HepG2 (cell line): ENCODE data around the gene ZFHX3. TPM values are rescaled to one million over a fixed set of nuclear protein-coding genes. Genes with fewer than 3 reads are reported as not detected.

ENCODE experiments used
- ATAC-seq: fragments of 200-7000 bp; cut with Tn5 transposase; 3 replicates; pipeline ENCODE4 v1.9.1; 2020; ENCODE audit warnings: mild to moderate bottlenecking, moderate library complexity
- BruUV-seq: library from RNA; stranded (reverse); fragments of 400-500 nt; replicated peaks from 2 replicates; lab custom pipeline; 2021; lab: Mats Ljungman, UMichigan
- CTCF ChIA-PET: fragments of 300-600 bp; formaldehyde crosslinking; extraction: SDS; loops from one replicate; lab custom pipeline; 2021; ENCODE audit warnings: low total read pairs, inconsistent platforms, low intra/inter-chr PET ratio; lab: Yijun Ruan, JAX
- POLR2A ChIA-PET: fragments of 350-600 bp; sonication (Branson Sonifier 250); formaldehyde crosslinking; loops from one replicate; lab custom pipeline; 2020; ENCODE audit warnings: antibody characterized with exemption, inconsistent platforms; lab: Yijun Ruan, JAX
- DNase-seq: peaks from one replicate; pipeline ENCODE4 v3.0.0-alpha.2; 2015; ENCODE audit warnings: low spot score
- FAIRE-seq: peaks from 3 replicates; lab custom pipeline; 2011; peaks lifted over from hg19 to GRCh38; lab: Jason Lieb, UNC
- H2AFZ ChIP-seq: one replicate; pipeline ENCODE4 v1.6.1; 2011; ENCODE audit warnings: low read length, inconsistent platforms
- H3K27ac ChIP-seq: fragments of 300-600 bp; 3 replicates; pipeline ENCODE4 v1.8.0; 2011; ENCODE audit warnings: mixed run types, mild to moderate bottlenecking, mixed read lengths, low read length, inconsistent platforms; ENCODE audit not compliant: insufficient read depth; ENCODE audit errors: extremely low read length
- H3K27me3 ChIP-seq, 2 experiments: fragments of 200-600 bp in 1 of 2; 2 replicates in 1 of 2; 3 replicates in 1 of 2; pipeline versions ENCODE4 v1.6.0 to v1.8.0; 2011; ENCODE audit warnings: low read length in 2 of 2, mild to moderate bottlenecking in 2 of 2, moderate library complexity in 2 of 2, inconsistent platforms in 1 of 2; ENCODE audit not compliant: insufficient read depth in 2 of 2, control insufficient read depth in 1 of 2
- H3K36me3 ChIP-seq, 2 experiments: fragments of 200-600 bp in 1 of 2; replicated peaks in 1 of 2; 2 replicates in 1 of 2; 3 replicates in 1 of 2; pipeline versions ENCODE4 v1.5.1 to v1.8.0; 2011; ENCODE audit warnings: low read length in 2 of 2, inconsistent platforms in 1 of 2; ENCODE audit not compliant: insufficient read depth in 2 of 2, control insufficient read depth in 1 of 2
- H3K4me1 ChIP-seq: 2 replicates; pipeline ENCODE4 v1.5.1; 2012; ENCODE audit warnings: low read length, inconsistent platforms; ENCODE audit not compliant: insufficient read depth
- H3K4me2 ChIP-seq: 2 replicates; pipeline ENCODE4 v1.6.0; 2011; ENCODE audit warnings: low read depth, low read length, inconsistent platforms
- H3K4me3 ChIP-seq, 3 experiments: fragments of 200-600 bp in 1 of 3; sonication (generic), shearing (Covaris generic) in 1 of 3; replicated peaks in 1 of 3; 2 replicates each; pipeline ENCODE4 v1.5.1; 2011 to 2016; ENCODE audit warnings: low read length in 3 of 3, inconsistent platforms in 2 of 3, low read depth in 2 of 3, mild to moderate bottlenecking in 2 of 3, control low read depth in 1 of 3, mixed read lengths in 1 of 3; ENCODE audit not compliant: insufficient read depth in 1 of 3
- H3K79me2 ChIP-seq: one replicate; pipeline ENCODE4 v1.6.1; 2011; ENCODE audit warnings: low read length, inconsistent platforms; ENCODE audit not compliant: insufficient read depth
- H3K9ac ChIP-seq: 2 replicates; pipeline ENCODE4 v1.6.0; 2011; ENCODE audit warnings: mild to moderate bottlenecking, low read depth, low read length, inconsistent platforms; ENCODE audit not compliant: insufficient read depth
- H3K9me3 ChIP-seq: 2 replicates; pipeline ENCODE4 v1.5.1; 2012; ENCODE audit warnings: mild to moderate bottlenecking, low read length
- H4K20me1 ChIP-seq: 2 replicates; pipeline ENCODE4 v1.6.0; 2011; ENCODE audit warnings: inconsistent platforms, mild to moderate bottlenecking, low read length, moderate library complexity; ENCODE audit not compliant: insufficient read depth
- ATF1 ChIP-seq: IDR thresholded peaks from 2 replicates; pipeline ENCODE4 v1.6.1; 2016; ENCODE audit warnings: mild to moderate bottlenecking, control low read depth
- HOXA9 ChIP-seq: sonication (generic); formaldehyde crosslinking; IDR thresholded peaks from 2 replicates; pipeline ENCODE4 v1.8.1; 2022; ENCODE audit warnings: missing genetic modification reagents, mild to moderate bottlenecking, moderate library complexity, borderline replicate concordance
- NAIF1 ChIP-seq: sonication (generic); formaldehyde crosslinking; IDR thresholded peaks from 2 replicates; pipeline ENCODE4 v1.5.0; 2020; ENCODE audit warnings: mild to moderate bottlenecking, missing genetic modification reagents, borderline replicate concordance
- NFATC3 ChIP-seq: sonication (generic); formaldehyde crosslinking; IDR thresholded peaks from 2 replicates; pipeline ENCODE4 v1.5.1; 2020; ENCODE audit warnings: mild to moderate bottlenecking, missing genetic modification reagents
- PCBP2 ChIP-seq: fragments of 200-400 bp; formaldehyde crosslinking; optimal IDR thresholded peaks from 2 replicates; pipeline ENCODE3; 2018; ENCODE audit warnings: low read length, low read depth; ENCODE audit not compliant: poor library complexity, severe bottlenecking
- ZNF343 ChIP-seq: sonication (generic); formaldehyde crosslinking; IDR thresholded peaks from 2 replicates; pipeline ENCODE4 v1.4.0; 2020; ENCODE audit warnings: mild to moderate bottlenecking, missing genetic modification reagents
- ZNF468 ChIP-seq: sonication (generic); formaldehyde crosslinking; IDR thresholded peaks from 2 replicates; pipeline ENCODE4 v1.8.0; 2022; ENCODE audit warnings: mild to moderate bottlenecking, moderate library complexity, missing genetic modification reagents
- ZNF549 ChIP-seq: sonication (generic); formaldehyde crosslinking; IDR thresholded peaks from 2 replicates; pipeline ENCODE4 v1.5.0; 2020; ENCODE audit warnings: missing genetic modification reagents
- ZNF563 ChIP-seq: sonication (generic); formaldehyde crosslinking; IDR thresholded peaks from 2 replicates; pipeline ENCODE4 v1.8.0; 2022; ENCODE audit warnings: mild to moderate bottlenecking, moderate library complexity, missing genetic modification reagents
- ZNF703 ChIP-seq: sonication (generic); formaldehyde crosslinking; IDR thresholded peaks from 2 replicates; pipeline ENCODE4 v1.5.1; 2020; ENCODE audit warnings: missing genetic modification reagents, mild to moderate bottlenecking, moderate library complexity, borderline replicate concordance
- WGBS: methylation state at CpG from one replicate; pipeline ENCODE4 v1.1.6; 2017; ENCODE audit warnings: low lambda C conversion rate; 5-methylcytosine and 5-hydroxymethylcytosine counted together
- in situ Hi-C: cut with HindIII; loops from 2 replicates; pipeline ENCODE4 v1.10.0; 2017; ENCODE audit warnings: low pct_unique_long_range_greater_than_20kb; ENCODE audit not compliant: extremely low pct_ligation_motif_present
- intact Hi-C: fragments of 100-400 bp; cut with micrococcal nuclease; formaldehyde crosslinking; loops from one replicate; pipeline ENCODE4 v1.10.0; 2022; ENCODE audit not compliant: unreplicated experiment
- polyA plus RNA-seq, 8 experiments: library from polyadenylated mRNA; depleted of rRNA in 3 of 8; stranded (reverse) in 7 of 8; unstranded in 1 of 8; fragments of >200 nt; fragmentation: Illumina TruSeq in 4 of 8; extraction: Trizol in 4 of 8; gene quantifications; 2 replicates each; pipeline versions ENCODE4 v1.2.1 to v1.2.3, GENCODE V29; 2011 to 2016; ENCODE audit warnings: low read depth in 4 of 8, missing spikeins in 1 of 8, mixed read lengths in 1 of 8; ENCODE audit not compliant: insufficient read depth in 1 of 8
- total RNA-seq, 5 experiments: library from RNA; depleted of rRNA; stranded (reverse); fragments of >200 nt; fragmentation: Illumina TruSeq; extraction: Trizol; gene quantifications; 2 replicates each; pipeline ENCODE4 v1.2.3, GENCODE V29; 2016; ENCODE audit warnings: low read depth in 1 of 5
- TF ChIP-seq, protein P1 (sequence below): IDR thresholded peaks from 2 replicates; pipeline ENCODE4 v1.6.1; 2016

Gene ZFHX3
- total and polyA plus RNA-seq, 2 of the 13 experiments (the other 11 are each of a cell fraction or from before 2014, with no cell fraction given): 5.0 to 6.0 TPM

DNA sequence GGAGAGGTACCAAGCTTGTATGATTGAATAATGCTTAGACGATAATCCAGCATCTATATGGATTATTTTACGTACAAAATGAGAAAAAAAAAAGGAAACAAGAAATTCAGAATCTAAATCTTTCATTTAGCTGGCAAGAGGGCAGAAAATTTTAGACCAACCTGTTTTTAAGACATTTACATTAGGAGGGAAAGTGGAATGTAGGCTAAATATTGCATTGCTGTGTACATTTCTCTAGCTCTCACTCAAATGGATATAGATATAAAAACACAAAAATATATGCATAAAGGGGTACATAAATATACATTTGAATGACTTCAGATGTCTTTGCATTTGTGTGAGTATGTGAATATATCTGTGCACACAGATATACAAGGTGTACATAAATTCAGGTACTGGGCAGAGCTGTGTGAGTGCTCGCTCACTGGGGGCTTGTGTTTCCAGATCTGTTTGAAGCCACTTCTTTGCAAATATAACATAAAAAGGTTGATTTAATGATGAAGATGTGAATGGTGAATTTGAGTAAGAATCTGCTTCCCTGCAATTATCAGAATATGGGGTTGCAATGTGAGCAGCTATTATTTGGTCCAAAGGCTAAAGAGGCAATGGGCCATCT lies 14.2 kb upstream of the ZFHX3 start:
- ChIA-PET POLR2A (interaction anchor here (1.0 to 2.3 kb wide), 5 partner anchors 9 to 185 kb away, joined by 3 to 16 read pairs (median 4); no protein-coding TSS in a partner anchor), CTCF (no interaction called here)
- TF ChIP-seq PCBP2 (no peak), ZNF343 (CRISPR knock-in tag) (no peak), HOXA9 (CRISPR knock-in tag) (no peak), ZNF549 (no peak), NAIF1 (CRISPR knock-in tag) (no peak), ATF1 (CRISPR knock-in tag) (no peak), ZNF703 (CRISPR knock-in tag) (no peak), ZNF563 (no peak), ZNF468 (CRISPR knock-in tag) (no peak), NFATC3 (CRISPR knock-in tag) (no peak)
- TF ChIP-seq, protein P1, sequence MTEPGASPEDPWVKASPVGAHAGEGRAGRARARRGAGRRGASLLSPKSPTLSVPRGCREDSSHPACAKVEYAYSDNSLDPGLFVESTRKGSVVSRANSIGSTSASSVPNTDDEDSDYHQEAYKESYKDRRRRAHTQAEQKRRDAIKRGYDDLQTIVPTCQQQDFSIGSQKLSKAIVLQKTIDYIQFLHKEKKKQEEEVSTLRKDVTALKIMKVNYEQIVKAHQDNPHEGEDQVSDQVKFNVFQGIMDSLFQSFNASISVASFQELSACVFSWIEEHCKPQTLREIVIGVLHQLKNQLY: no peak
- no peak overlapping the region for H2AFZ ChIP-seq
- no peak for DNase-seq
- no TSS peak for BruUV-seq
- H3K36me3 ChIP-seq: no peaks in the 10 kb centered on the region
- ATAC-seq: no peak
- no peak overlapping the region for H3K4me2 ChIP-seq
- FAIRE-seq: no peak
- peaks cover 0 to 11% of the 10 kb centered on the region in 2 experiments; a peak in 2 of 5 replicates for H3K27me3 ChIP-seq
- intact Hi-C loops: loop anchor here (5.0 kb wide), 1 partner anchor 100 kb away; no protein-coding TSS in a partner anchor
- no peaks in the 10 kb centered on the region for H4K20me1 ChIP-seq
- 98% methylated on average over 3 of the region's 3 CpGs for WGBS
- no peak overlapping the region for H3K9ac ChIP-seq
- peaks cover 54% of the 10 kb centered on the region for H3K4me1 ChIP-seq
- no peak overlapping the region for H3K27ac ChIP-seq
- in situ Hi-C loops: loop anchor here (10.0 kb wide), 1 partner anchor 113 kb away; no protein-coding TSS in a partner anchor
- no peak overlapping the region for H3K4me3 ChIP-seq
- H3K79me2 ChIP-seq: peaks cover 4% of the 10 kb centered on the region
- no peaks in the 10 kb centered on the region for H3K9me3 ChIP-seq
